Common myeloid progenitor, CD34-positive (primary cell): Measurements from ENCODE around the gene SLC16A6.

ENCODE experiments used
- CTCF ChIA-PET: fragments of 350-600 bp; sonication (Branson Sonifier 250); formaldehyde crosslinking; loops from one replicate; lab custom pipeline; 2021; ENCODE audit warnings: antibody characterized with exemption; lab: Charles Lee
- POLR2A ChIA-PET: fragments of 350-600 bp; sonication (Branson Sonifier 250); formaldehyde crosslinking; loops from one replicate; lab custom pipeline; 2021; ENCODE audit warnings: antibody characterized with exemption; lab: Charles Lee
- DNase-seq, 3 donors: peaks; one replicate each; pipeline versions ENCODE4 v3.0.0 to v3.0.0-alpha.2; 2013
- H3K27ac ChIP-seq, 2 experiments: 1 replicate in 1 of 2; 2 replicates in 1 of 2; pipeline ENCODE4 v1.7.0; 2013; ENCODE audit warnings: inconsistent platforms in 2 of 2, low read length in 2 of 2, mild to moderate bottlenecking in 2 of 2, low read depth in 1 of 2, moderate library complexity in 1 of 2; ENCODE audit not compliant: severe bottlenecking in 2 of 2, insufficient read depth in 1 of 2, poor library complexity in 1 of 2
- H3K27me3 ChIP-seq, 5 experiments: replicated peaks in 2 of 5; 1 replicate in 3 of 5; 2 replicates in 2 of 5; pipeline versions ENCODE4 v1.6.1 to v1.7.0; 2013; ENCODE audit warnings: low read length in 4 of 5, mild to moderate bottlenecking in 2 of 5, moderate library complexity in 2 of 5, inconsistent platforms in 1 of 5; ENCODE audit not compliant: insufficient read depth in 5 of 5, control insufficient read depth in 4 of 5
- H3K36me3 ChIP-seq, 4 experiments: 1 replicate in 2 of 4; 2 replicates in 2 of 4; pipeline versions ENCODE4 v1.6.1 to v1.7.0; 2013; ENCODE audit warnings: low read length in 3 of 4, control low read depth in 1 of 4, mild to moderate bottlenecking in 1 of 4; ENCODE audit not compliant: control insufficient read depth in 4 of 4, insufficient read depth in 4 of 4
- H3K4me1 ChIP-seq, 4 experiments: 1 replicate in 3 of 4; 2 replicates in 1 of 4; pipeline versions ENCODE4 v1.6.1 to v1.7.1; 2013; ENCODE audit warnings: low read length in 3 of 4, mild to moderate bottlenecking in 3 of 4, control low read depth in 1 of 4, inconsistent platforms in 1 of 4, moderate library complexity in 1 of 4; ENCODE audit not compliant: control insufficient read depth in 4 of 4, insufficient read depth in 4 of 4; ENCODE audit errors: control extremely low read depth in 1 of 4
- H3K4me3 ChIP-seq, 7 experiments: 1 replicate in 4 of 7; 2 replicates in 3 of 7; pipeline versions ENCODE4 v1.5.1 to v1.7.0; 2013; ENCODE audit warnings: mild to moderate bottlenecking in 7 of 7, low read length in 6 of 7, moderate library complexity in 6 of 7, inconsistent platforms in 2 of 7, low read depth in 2 of 7, control low read depth in 1 of 7; ENCODE audit not compliant: insufficient read depth in 4 of 7, control insufficient read depth in 1 of 7; ENCODE audit errors: extremely low read depth in 1 of 7
- H3K9me3 ChIP-seq, 5 experiments: 1 replicate in 4 of 5; 2 replicates in 1 of 5; pipeline versions ENCODE4 v1.6.1 to v1.7.1; 2013; ENCODE audit warnings: low read length in 4 of 5, mild to moderate bottlenecking in 2 of 5, inconsistent platforms in 1 of 5, low read depth in 1 of 5, moderate library complexity in 1 of 5; ENCODE audit not compliant: control insufficient read depth in 4 of 5, insufficient read depth in 2 of 5; ENCODE audit errors: control extremely low read depth in 1 of 5
- WGBS: methylation state at CpG from one replicate; pipeline ENCODE4 v1.1.5; 2013; ENCODE audit not compliant: insufficient coverage; 5-methylcytosine and 5-hydroxymethylcytosine counted together

Gene SLC16A6

DNA sequence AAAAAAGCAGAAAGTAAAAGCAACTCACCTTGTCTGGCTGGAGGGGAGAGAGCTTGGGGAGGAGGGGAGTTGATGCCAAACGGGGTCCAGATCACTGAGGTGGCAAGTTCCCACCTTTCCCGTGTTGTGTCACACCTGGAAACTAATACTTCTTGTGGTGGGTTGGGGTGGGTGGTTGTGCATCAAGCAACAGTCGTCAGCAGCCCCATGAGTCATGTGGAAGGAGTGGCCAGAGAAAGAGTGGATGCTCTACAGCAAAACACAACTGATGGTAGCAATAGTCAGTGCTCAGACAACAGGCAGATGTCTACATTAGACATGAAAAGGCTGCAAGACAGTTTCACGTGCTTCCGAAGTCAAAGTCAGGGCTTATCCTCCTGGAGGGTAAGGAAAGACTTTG lies 35.8 kb upstream of the SLC16A6 start:
- ChIA-PET CTCF (no interaction called here), POLR2A (no interaction called here)
- no peak overlapping the region for H3K27ac ChIP-seq
- 100% methylated on average over 3 of the region's 5 CpGs for WGBS
- peaks cover 0 to 4% (median 3%) of the 10 kb centered on the region in 5 experiments for H3K27me3 ChIP-seq
- no peaks in the 10 kb centered on the region for H3K36me3 ChIP-seq
- no peak overlapping the region for H3K4me3 ChIP-seq
- DNase-seq: no peak
- H3K4me1 ChIP-seq: peaks cover 0 to 2% (median 0%) of the 10 kb centered on the region in 4 experiments
- peaks cover 0 to 14% (median 10%) of the 10 kb centered on the region in 5 experiments for H3K9me3 ChIP-seq

- POLR2A ChIA-PET: no interaction called here
- Histone ChIP-seq H3K27ac (no peak overlapping the region), H3K9me3 (peaks cover 0 to 10% (median 6%) of the 10 kb centered on the region in 5 experiments), H3K27me3 (peaks cover 0 to 4% (median 3%) of the 10 kb centered on the region in 5 experiments), H3K4me1 (peaks cover 0 to 2% (median 0%) of the 10 kb centered on the region in 4 experiments), H3K36me3 (no peaks in the 10 kb centered on the region), H3K4me3 (no peak overlapping the region)
- WGBS: 90% methylated on average over 5 of the region's 5 CpGs
- CTCF ChIA-PET: no interaction called here
- DNase-seq: no peak
Observed at GRCh38 chr17:68325961-68326360, 35.0 kb upstream of the SLC16A6 start.

- ChIA-PET CTCF (interaction anchor here (1.1 to 1.6 kb wide), 2 partner anchors 30 to 75 kb away, joined by 3 to 6 read pairs; no protein-coding TSS in a partner anchor), POLR2A (no interaction called here)
- WGBS: 96% methylated on average over 6 of the region's 8 CpGs
- Histone ChIP-seq H3K27me3 (peaks cover 0 to 8% (median 4%) of the 10 kb centered on the region in 5 experiments), H3K9me3 (peaks cover 0 to 4% (median 0%) of the 10 kb centered on the region in 5 experiments), H3K27ac (no peak overlapping the region), H3K36me3 (no peaks in the 10 kb centered on the region), H3K4me1 (peaks cover 0 to 2% (median 0%) of the 10 kb centered on the region in 4 experiments), H3K4me3 (no peak overlapping the region)
- DNase-seq: no peak
Observed at GRCh38 chr17:68324654-68325336, 33.9 kb upstream of the SLC16A6 start.

GRCh38 chr17:68324114-68324513 lies 33.2 kb upstream of the SLC16A6 start:
- 78% methylated on average over 10 of the region's 10 CpGs for WGBS
- CTCF ChIA-PET: interaction anchor here (0.6 to 1.6 kb wide), 3 partner anchors 31 to 140 kb away, joined by 3 to 6 read pairs (median 3); no protein-coding TSS in a partner anchor
- Histone ChIP-seq H3K4me1 (peaks cover 0 to 5% (median under 1%) of the 10 kb centered on the region in 4 experiments), H3K27me3 (peaks cover 0 to 9% (median 4%) of the 10 kb centered on the region in 5 experiments), H3K9me3 (peaks cover 0 to 4% (median 0%) of the 10 kb centered on the region in 5 experiments), H3K36me3 (no peaks in the 10 kb centered on the region), H3K4me3 (no peak overlapping the region), H3K27ac (no peak overlapping the region)
- POLR2A ChIA-PET: no interaction called here
- DNase-seq: no peak

DNA sequence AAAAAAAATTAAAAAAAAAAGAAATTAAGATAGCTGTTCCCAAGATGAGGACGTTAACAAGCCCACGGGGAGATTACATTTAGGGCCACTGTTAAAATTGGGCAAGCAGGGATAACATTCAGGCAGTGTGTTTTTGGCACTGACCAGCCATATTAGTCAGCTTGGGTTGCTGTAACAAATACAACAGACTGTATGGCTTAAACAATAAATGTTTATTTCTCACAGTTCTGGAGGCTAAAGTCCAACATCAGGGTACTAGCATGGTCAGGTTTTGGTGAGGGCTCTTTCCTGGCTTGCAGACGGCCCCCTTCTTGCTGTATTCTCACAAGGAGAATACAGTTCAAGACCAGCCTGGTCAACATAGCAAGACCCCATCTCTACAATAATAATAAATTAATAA lies 31.7 kb upstream of the SLC16A6 start:
- no peaks in the 10 kb centered on the region for H3K36me3 ChIP-seq
- H3K9me3 ChIP-seq: peaks cover 0 to 4% (median 0%) of the 10 kb centered on the region in 5 experiments
- H3K27me3 ChIP-seq: peaks cover 0 to 21% (median 7%) of the 10 kb centered on the region in 5 experiments
- no peak overlapping the region for H3K27ac ChIP-seq
- H3K4me3 ChIP-seq: no peak overlapping the region
- WGBS: 100% methylated on average over 1 of the region's 3 CpGs
- CTCF ChIA-PET: no interaction called here
- POLR2A ChIA-PET: interaction anchor here (0.6 kb wide), 1 partner anchor 1012 kb away, joined by 3 read pairs; no protein-coding TSS in a partner anchor
- peaks cover 0 to 5% (median under 1%) of the 10 kb centered on the region in 4 experiments for H3K4me1 ChIP-seq
- DNase-seq: no peak

DNA sequence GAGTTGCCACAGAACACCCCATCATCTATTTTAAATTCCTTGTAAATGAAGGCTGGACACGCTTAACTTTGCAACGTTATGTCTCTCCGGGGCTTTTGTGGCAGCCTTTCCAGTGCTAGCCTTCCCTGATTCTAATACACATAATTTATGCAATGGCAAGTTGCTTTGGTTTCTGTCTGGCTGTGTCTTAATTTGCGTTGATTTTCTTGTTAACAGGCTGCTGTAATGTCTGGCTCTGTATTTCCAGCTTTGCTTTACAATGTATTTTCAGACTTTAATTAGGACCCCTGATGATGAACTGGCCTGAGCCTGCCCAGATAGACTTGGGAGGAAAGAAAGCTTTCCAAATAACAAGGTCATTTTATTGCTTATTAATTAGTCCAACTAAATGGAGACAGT lies 30.6 kb upstream of the SLC16A6 start:
- WGBS: no CpG with 5 or more reads among the region's 4 CpGs
- Histone ChIP-seq H3K27me3 (peaks cover 0 to 31% (median 13%) of the 10 kb centered on the region in 5 experiments), H3K36me3 (no peaks in the 10 kb centered on the region), H3K27ac (no peak overlapping the region), H3K4me3 (no peak overlapping the region), H3K9me3 (peaks cover 0 to 4% (median 0%) of the 10 kb centered on the region in 5 experiments), H3K4me1 (peaks cover 0 to 5% (median under 1%) of the 10 kb centered on the region in 4 experiments)
- CTCF ChIA-PET: interaction anchor here (1.0 kb wide), 1 partner anchor 29 kb away, joined by 3 read pairs; no protein-coding TSS in a partner anchor
- POLR2A ChIA-PET: no interaction called here
- no peak for DNase-seq
